Adrenal gland (tissue), 12 donors: ENCODE measurements around the gene PDK2. TPM values are rescaled to one million over a fixed set of nuclear protein-coding genes. Genes with fewer than 3 reads are reported as not detected.

ENCODE experiments used
- DNase-seq, 7 donors: peaks; one replicate each; pipeline ENCODE4 v3.0.0-alpha.2; 2019 to 2020
- H3K27ac ChIP-seq, 5 donors: fragments of 200-600 bp; sonication (generic) in 4 of 5; 1 replicate in 3 of 5; 2 replicates in 2 of 5; pipeline versions ENCODE4 v1.5.1 to v1.8.0; 2016 to 2020; ENCODE audit warnings: mild to moderate bottlenecking in 1 of 5
- H3K27me3 ChIP-seq: fragments of 200-600 bp; 2 replicates; pipeline ENCODE4 v1.8.0; 2021
- H3K36me3 ChIP-seq, 2 donors: fragments of 200-600 bp; replicated peaks in 1 of 2; 1 replicate in 1 of 2; 2 replicates in 1 of 2; pipeline versions ENCODE4 v1.5.1 to v1.8.0; 2018 to 2022
- H3K4me1 ChIP-seq, 2 donors: fragments of 200-600 bp; replicated peaks in 1 of 2; 1 replicate in 1 of 2; 2 replicates in 1 of 2; pipeline versions ENCODE4 v1.5.1 to v1.8.0; 2018 to 2021
- H3K4me3 ChIP-seq, 4 donors: fragments of 200-600 bp; sonication (generic) in 3 of 4; one replicate each; pipeline ENCODE4 v1.5.1; 2016 to 2018
- H3K9me3 ChIP-seq, 3 donors: fragments of 200-600 bp; sonication (generic) in 1 of 3; replicated peaks in 1 of 3; 1 replicate in 2 of 3; 2 replicates in 1 of 3; pipeline versions ENCODE4 v1.5.1 to v1.8.0; 2016 to 2021
- POLR2A ChIP-seq, 2 donors: fragments of 450-650 bp; IDR thresholded peaks; one replicate each; pipeline ENCODE4 v1.6.1; 2017; ENCODE audit warnings: antibody characterized with exemption in 2 of 2, mild to moderate bottlenecking in 2 of 2, moderate library complexity in 1 of 2
- WGBS, 4 donors: extraction: QIAGEN DNeasy Blood & Tissue Kit in 2 of 4; methylation state at CpG; one replicate each; pipeline versions ENCODE4 v1.1.5 to v1.1.7; 2013 to 2017; 5-methylcytosine and 5-hydroxymethylcytosine counted together
- intact Hi-C, 2 donors: fragments of 100-400 bp; cut with DNase I; formaldehyde crosslinking; loops; one replicate each; pipeline versions ENCODE4 v1.14.1 to v1.15.0; 2022 to 2023
- polyA plus RNA-seq, 3 donors: library from polyadenylated mRNA; stranded (reverse); fragments of 200-250 nt in 2 of 3; fragments of 350-450 nt in 1 of 3; fragmentation: Illumina TruSeq in 1 of 3; extraction: RNeasy Lipid Tissue Mini Kit (QIAGEN cat#74804) in 1 of 3; gene quantifications; one replicate each; pipeline ENCODE4 v1.2.3, GENCODE V29; 2013 to 2014
- total RNA-seq, 9 donors: library from RNA; depleted of rRNA in 4 of 9; stranded (reverse); fragments of >200 nt in 4 of 9; fragments of 120-200 nt in 1 of 9; fragmentation: NEBNext Ultra II Directional in 1 of 9; extraction: Animal tissue kit (Norgen Biotek cat#: 25700) in 1 of 9; gene quantifications; one replicate each; pipeline versions ENCODE4 v1.1.0 to v1.2.4, GENCODE V29; 2013 to 2023
- TF ChIP-seq, protein P1 (sequence below), 6 experiments: fragments of 450-650 bp in 4 of 6; fragments of 200-600 bp in 2 of 6; sonication (generic) in 1 of 6; IDR thresholded peaks; 1 replicate in 5 of 6; 2 replicates in 1 of 6; pipeline versions ENCODE4 v1.5.1 to v1.8.0; 2016 to 2021; ENCODE audit warnings: antibody characterized with exemption in 6 of 6, mild to moderate bottlenecking in 2 of 6, moderate library complexity in 1 of 6
- donor health status: healthy with polysubstance abuse.
- donor health status: Bipolar disorder and iron deficiency.
- donor health status: DM: yes; HTN: yes; CAD: no.
- donor health status: DM: no; HTN: no; CAD: no.
- donor health status: DM: no; HTN: no; CAD: no.
- donor health status: DM: yes; HTN: yes; CAD: no.

PDK2 gene
- total and polyA plus RNA-seq, 12 donors = 28.4 to 225 (median 124) TPM

- no peak for TF ChIP-seq POLR2A (IDR thresholded peaks at IDR 0.05)
- TF ChIP-seq, protein P1, sequence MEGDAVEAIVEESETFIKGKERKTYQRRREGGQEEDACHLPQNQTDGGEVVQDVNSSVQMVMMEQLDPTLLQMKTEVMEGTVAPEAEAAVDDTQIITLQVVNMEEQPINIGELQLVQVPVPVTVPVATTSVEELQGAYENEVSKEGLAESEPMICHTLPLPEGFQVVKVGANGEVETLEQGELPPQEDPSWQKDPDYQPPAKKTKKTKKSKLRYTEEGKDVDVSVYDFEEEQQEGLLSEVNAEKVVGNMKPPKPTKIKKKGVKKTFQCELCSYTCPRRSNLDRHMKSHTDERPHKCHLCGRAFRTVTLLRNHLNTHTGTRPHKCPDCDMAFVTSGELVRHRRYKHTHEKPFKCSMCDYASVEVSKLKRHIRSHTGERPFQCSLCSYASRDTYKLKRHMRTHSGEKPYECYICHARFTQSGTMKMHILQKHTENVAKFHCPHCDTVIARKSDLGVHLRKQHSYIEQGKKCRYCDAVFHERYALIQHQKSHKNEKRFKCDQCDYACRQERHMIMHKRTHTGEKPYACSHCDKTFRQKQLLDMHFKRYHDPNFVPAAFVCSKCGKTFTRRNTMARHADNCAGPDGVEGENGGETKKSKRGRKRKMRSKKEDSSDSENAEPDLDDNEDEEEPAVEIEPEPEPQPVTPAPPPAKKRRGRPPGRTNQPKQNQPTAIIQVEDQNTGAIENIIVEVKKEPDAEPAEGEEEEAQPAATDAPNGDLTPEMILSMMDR (IDR thresholded peaks at IDR 0.05) = no peak
- H3K27ac ChIP-seq = peak overlapping the region in 3 of 5 donors; percentile 12 to 82 (median 78)
- H3K4me3 ChIP-seq = no peak overlapping the region
- H3K36me3 ChIP-seq = peaks cover 0 to 55% of the 10 kb centered on the region in 2 donors
- intact Hi-C loops = no loop called here
- WGBS, 4 donors = 56 to 68% (median 65%) methylated on average over 9 to 16 of the region's 16 CpGs
- peak in 3 of 7 donors; percentile 41 to 51 (median 47) for DNase-seq
- H3K27me3 ChIP-seq = no peaks in the 10 kb centered on the region
- peaks cover 20 to 21% of the 10 kb centered on the region in 2 donors for H3K4me1 ChIP-seq
- H3K9me3 ChIP-seq = no peaks in the 10 kb centered on the region
Measured at GRCh38 chr17:50134206-50135110, 39.3 kb downstream of the PDK2 start.

GRCh38 chr17:50135316-50136095, 40.4 kb downstream of the PDK2 start:
- no peaks in the 10 kb centered on the region for H3K27me3 ChIP-seq
- no peak overlapping the region for H3K4me3 ChIP-seq
- peak in 1 of 7 donors; percentile 20 for DNase-seq
- intact Hi-C loops = no loop called here
- no peak overlapping the region for H3K27ac ChIP-seq
- H3K9me3 ChIP-seq = no peaks in the 10 kb centered on the region
- H3K36me3 ChIP-seq = peaks cover 0 to 65% of the 10 kb centered on the region in 2 donors
- TF ChIP-seq POLR2A (IDR thresholded peaks at IDR 0.05) = no peak
- TF ChIP-seq, protein P1 (IDR thresholded peaks at IDR 0.05) = no peak
- peaks cover 15 to 22% of the 10 kb centered on the region in 2 donors for H3K4me1 ChIP-seq
- 71 to 90% (median 86%) methylated on average over 10 to 16 of the region's 16 CpGs for WGBS, 4 donors

- Histone ChIP-seq H3K27me3 (no peaks in the 10 kb centered on the region), H3K4me1 (peaks cover 15 to 28% of the 10 kb centered on the region in 2 donors), H3K36me3 (peaks cover 0 to 72% of the 10 kb centered on the region in 2 donors), H3K9me3 (no peaks in the 10 kb centered on the region), H3K4me3 (no peak overlapping the region), H3K27ac (no peak overlapping the region)
- DNase-seq = no peak
- intact Hi-C loops = no loop called here
- WGBS, 4 donors = 94 to 97% (median 95%) methylated on average over 9 to 11 of the region's 11 CpGs
- no peak for TF ChIP-seq POLR2A (IDR thresholded peaks at IDR 0.05)
- TF ChIP-seq, protein P1 (IDR thresholded peaks at IDR 0.05) = no peak
Measured at GRCh38 chr17:50136096-50136687, 41.0 kb downstream of the PDK2 start.

DNA sequence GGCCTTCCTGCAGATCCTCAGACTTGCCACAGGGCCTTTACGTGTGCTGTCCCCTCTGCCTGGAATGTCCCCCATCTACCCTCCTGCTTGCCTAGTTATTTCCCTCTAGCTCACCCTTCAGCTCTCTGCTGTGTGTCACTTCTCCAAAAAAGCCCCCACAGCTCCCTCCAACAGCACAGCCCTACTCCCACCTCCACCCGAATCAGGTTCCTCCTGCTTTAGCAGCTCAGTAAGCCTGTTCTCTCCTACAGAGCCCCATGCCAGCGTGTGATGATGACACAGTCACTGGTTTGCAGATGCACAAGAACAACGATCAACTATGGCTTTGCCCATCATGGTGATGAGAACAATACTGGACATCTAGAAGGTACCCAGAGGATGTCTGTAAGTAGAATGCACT, 41.9 kb downstream of the PDK2 start:
- DNase-seq = no peak
- intact Hi-C loops = no loop called here
- 86 to 93% (median 88%) methylated on average over 4 of the region's 4 CpGs for WGBS, 4 donors
- Histone ChIP-seq H3K9me3 (no peaks in the 10 kb centered on the region), H3K27me3 (no peaks in the 10 kb centered on the region), H3K27ac (no peak overlapping the region), H3K4me3 (no peak overlapping the region), H3K4me1 (peaks cover 15 to 28% of the 10 kb centered on the region in 2 donors), H3K36me3 (peaks cover 0 to 81% of the 10 kb centered on the region in 2 donors)
- TF ChIP-seq, protein P1 (IDR thresholded peaks at IDR 0.05) = no peak
- no peak for TF ChIP-seq POLR2A (IDR thresholded peaks at IDR 0.05)
